Lung (tissue), 12 donors: ENCODE data around the gene EML3. TPM values are rescaled to one million over a fixed set of nuclear protein-coding genes. Genes with fewer than 3 reads are reported as not detected.

ENCODE experiments used
- ATAC-seq: fragments of 200-7000 bp; cut with Tn5 transposase; one replicate; pipeline ENCODE4 v1.9.1; 2020; ENCODE audit warnings: moderate number of reproducible peaks; ENCODE audit not compliant: insufficient read depth, low FRiP score
- DNase-seq, 3 donors: peaks; one replicate each; pipeline ENCODE4 v3.0.0-alpha.2; 2013 to 2017
- H3K27ac ChIP-seq, 2 donors: one replicate each; pipeline ENCODE4 v1.5.1; 2013; ENCODE audit warnings: mild to moderate bottlenecking in 2 of 2, moderate library complexity in 2 of 2, control low read depth in 1 of 2, inconsistent platforms in 1 of 2, low read depth in 1 of 2, low read length in 1 of 2
- H3K27me3 ChIP-seq, 3 donors: one replicate each; pipeline ENCODE4 v1.5.1; 2013; ENCODE audit warnings: low read length in 2 of 3; ENCODE audit not compliant: control insufficient read depth in 3 of 3, insufficient read depth in 3 of 3
- H3K36me3 ChIP-seq, 4 donors: one replicate each; pipeline ENCODE4 v1.5.1; 2013; ENCODE audit warnings: low read length in 4 of 4, mild to moderate bottlenecking in 1 of 4, moderate library complexity in 1 of 4; ENCODE audit not compliant: control insufficient read depth in 4 of 4, insufficient read depth in 4 of 4
- H3K4me1 ChIP-seq, 5 donors: one replicate each; pipeline ENCODE4 v1.5.1; 2013; ENCODE audit warnings: low read length in 5 of 5, mild to moderate bottlenecking in 2 of 5, moderate library complexity in 1 of 5; ENCODE audit not compliant: control insufficient read depth in 5 of 5, insufficient read depth in 5 of 5
- H3K4me3 ChIP-seq: one replicate; pipeline ENCODE4 v1.5.1; 2013; ENCODE audit warnings: mild to moderate bottlenecking, control low read depth, moderate library complexity
- H3K9ac ChIP-seq, 2 donors: one replicate each; pipeline ENCODE4 v1.5.1; 2013; ENCODE audit warnings: low read length in 2 of 2, control low read depth in 1 of 2; ENCODE audit not compliant: insufficient read depth in 1 of 2
- H3K9me3 ChIP-seq, 4 donors: one replicate each; pipeline ENCODE4 v1.5.1; 2013; ENCODE audit warnings: low read length in 3 of 4, mild to moderate bottlenecking in 1 of 4, moderate library complexity in 1 of 4; ENCODE audit not compliant: control insufficient read depth in 4 of 4, insufficient read depth in 3 of 4
- WGBS, 2 donors: extraction: QIAGEN DNeasy Blood & Tissue Kit; methylation state at CpG; one replicate each; pipeline ENCODE4 v1.1.7; 2013; 5-methylcytosine and 5-hydroxymethylcytosine counted together
- polyA plus RNA-seq, 2 donors: library from polyadenylated mRNA; stranded (reverse); fragments of 200-250 nt; gene quantifications; one replicate each; pipeline ENCODE4 v1.2.1, GENCODE V29; 2013
- total RNA-seq, 2 donors: library from RNA; depleted of rRNA in 1 of 2; stranded (reverse); fragments of >200 nt in 1 of 2; gene quantifications; one replicate each; pipeline ENCODE4 v1.2.1, GENCODE V29; 2014 to 2021
- TF ChIP-seq, protein P1 (sequence below): IDR thresholded peaks from 2 replicates; pipeline ENCODE4 v1.5.1; 2012; ENCODE audit warnings: mild to moderate bottlenecking; ENCODE audit errors: control extremely low read depth, extremely low read depth
- donor health status: control.
- donor health status: control.
- donor health status: Bipolar disorder and iron deficiency.
- donor health status: healthy.
- donor health status: DM: yes; HTN: yes; CAD: no.

Gene EML3
- total and polyA plus RNA-seq, 4 donors: 29.1 to 95.4 (median 62.9) TPM

GRCh38 chr11:62648967-62649364 lies 36.4 kb upstream of the EML3 start:
- Histone ChIP-seq H3K36me3 (peaks cover 0 to 24% (median 18%) of the 10 kb centered on the region in 4 donors), H3K9ac (no peak overlapping the region), H3K4me1 (peaks cover 0 to 25% (median 6%) of the 10 kb centered on the region in 5 donors), H3K4me3 (no peak overlapping the region), H3K9me3 (no peaks in the 10 kb centered on the region), H3K27ac (no peak overlapping the region), H3K27me3 (no peaks in the 10 kb centered on the region)
- no peak for ATAC-seq
- no peak for DNase-seq
- 94 to 96% methylated on average over 11 of the region's 11 CpGs for WGBS, 2 donors
- TF ChIP-seq, protein P1, sequence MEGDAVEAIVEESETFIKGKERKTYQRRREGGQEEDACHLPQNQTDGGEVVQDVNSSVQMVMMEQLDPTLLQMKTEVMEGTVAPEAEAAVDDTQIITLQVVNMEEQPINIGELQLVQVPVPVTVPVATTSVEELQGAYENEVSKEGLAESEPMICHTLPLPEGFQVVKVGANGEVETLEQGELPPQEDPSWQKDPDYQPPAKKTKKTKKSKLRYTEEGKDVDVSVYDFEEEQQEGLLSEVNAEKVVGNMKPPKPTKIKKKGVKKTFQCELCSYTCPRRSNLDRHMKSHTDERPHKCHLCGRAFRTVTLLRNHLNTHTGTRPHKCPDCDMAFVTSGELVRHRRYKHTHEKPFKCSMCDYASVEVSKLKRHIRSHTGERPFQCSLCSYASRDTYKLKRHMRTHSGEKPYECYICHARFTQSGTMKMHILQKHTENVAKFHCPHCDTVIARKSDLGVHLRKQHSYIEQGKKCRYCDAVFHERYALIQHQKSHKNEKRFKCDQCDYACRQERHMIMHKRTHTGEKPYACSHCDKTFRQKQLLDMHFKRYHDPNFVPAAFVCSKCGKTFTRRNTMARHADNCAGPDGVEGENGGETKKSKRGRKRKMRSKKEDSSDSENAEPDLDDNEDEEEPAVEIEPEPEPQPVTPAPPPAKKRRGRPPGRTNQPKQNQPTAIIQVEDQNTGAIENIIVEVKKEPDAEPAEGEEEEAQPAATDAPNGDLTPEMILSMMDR: no peak

DNA sequence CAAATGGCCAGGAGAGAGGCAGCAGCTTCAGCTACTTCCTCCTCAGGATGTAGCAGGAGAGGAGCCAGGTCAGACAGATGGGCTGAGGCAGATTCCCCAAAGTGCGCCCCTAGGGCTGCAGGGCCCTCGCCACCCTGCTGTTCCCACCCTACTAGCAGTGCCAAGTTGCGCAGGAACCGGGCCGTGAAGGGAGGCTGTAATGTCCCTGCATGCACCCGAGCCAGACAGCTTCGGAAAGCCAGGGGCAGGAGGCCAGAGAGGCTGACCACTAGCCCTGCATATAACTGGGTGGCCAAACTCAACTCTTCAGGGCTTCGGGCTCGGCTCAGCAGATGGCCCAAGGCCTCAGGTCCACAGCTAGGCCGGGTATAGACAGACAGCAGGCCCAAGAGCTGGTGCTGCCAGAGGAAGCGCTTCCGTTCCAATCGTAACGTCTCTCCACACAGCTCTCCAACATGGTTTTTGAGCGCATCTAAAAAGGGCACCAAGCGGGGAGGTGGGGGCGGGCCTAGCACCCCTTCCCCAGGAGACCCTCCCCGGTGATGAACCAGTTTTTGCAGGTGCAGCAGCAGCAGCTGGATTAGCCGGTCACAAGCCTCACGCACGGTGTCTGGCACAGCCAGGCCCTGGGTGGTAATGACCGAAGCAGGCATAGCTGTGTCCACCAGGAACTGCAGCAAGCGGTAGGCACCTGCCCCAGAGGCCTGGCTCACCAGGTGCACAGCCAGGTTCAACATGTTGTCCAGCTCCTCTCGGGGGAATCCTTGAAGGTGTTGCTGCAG lies 35.8 kb upstream of the EML3 start:
- Histone ChIP-seq H3K36me3 (peaks cover 0 to 24% (median 18%) of the 10 kb centered on the region in 4 donors), H3K9ac (no peak overlapping the region), H3K4me3 (no peak overlapping the region), H3K9me3 (no peaks in the 10 kb centered on the region), H3K27ac (no peak overlapping the region), H3K4me1 (peaks cover 0 to 25% (median 6%) of the 10 kb centered on the region in 5 donors), H3K27me3 (no peaks in the 10 kb centered on the region)
- WGBS, 2 donors: 94 to 97% methylated on average over 24 of the region's 24 CpGs
- DNase-seq: no peak
- TF ChIP-seq, protein P1: no peak
- ATAC-seq: no peak

GRCh38 chr11:62647609-62648005 lies 35.0 kb upstream of the EML3 start:
- ATAC-seq (no peak), DNase-seq (no peak)
- WGBS, 2 donors: 89 to 91% methylated on average over 6 of the region's 6 CpGs
- Histone ChIP-seq H3K9ac (no peak overlapping the region), H3K27ac (no peak overlapping the region), H3K9me3 (no peaks in the 10 kb centered on the region), H3K4me3 (no peak overlapping the region), H3K36me3 (peaks cover 0 to 24% (median 18%) of the 10 kb centered on the region in 4 donors), H3K4me1 (peaks cover 0 to 25% (median 6%) of the 10 kb centered on the region in 5 donors), H3K27me3 (no peaks in the 10 kb centered on the region)
- TF ChIP-seq, protein P1: no peak
